M059J (cell line): ENCODE data around the gene NXNL2. TPM values are rescaled to one million over a fixed set of nuclear protein-coding genes. Genes with fewer than 3 reads are reported as not detected.
A peak's percentile ranks its signal among the peaks of the same experiment; 100 is the strongest.

Experiments
- DNase-seq: peaks from one replicate; pipeline ENCODE4 v3.0.0-alpha.2; 2012; ENCODE audit warnings: low read depth
- total RNA-seq: library from RNA; depleted of rRNA; stranded (reverse); fragments of >200 nt; shearing (Covaris generic); gene quantifications from 2 replicates; pipeline ENCODE4 v1.2.3, GENCODE V29; 2014; rRNA removed

Gene NXNL2
- total RNA-seq = 0.52 TPM in 1 of 2 replicates, not detected in the other

DNA sequence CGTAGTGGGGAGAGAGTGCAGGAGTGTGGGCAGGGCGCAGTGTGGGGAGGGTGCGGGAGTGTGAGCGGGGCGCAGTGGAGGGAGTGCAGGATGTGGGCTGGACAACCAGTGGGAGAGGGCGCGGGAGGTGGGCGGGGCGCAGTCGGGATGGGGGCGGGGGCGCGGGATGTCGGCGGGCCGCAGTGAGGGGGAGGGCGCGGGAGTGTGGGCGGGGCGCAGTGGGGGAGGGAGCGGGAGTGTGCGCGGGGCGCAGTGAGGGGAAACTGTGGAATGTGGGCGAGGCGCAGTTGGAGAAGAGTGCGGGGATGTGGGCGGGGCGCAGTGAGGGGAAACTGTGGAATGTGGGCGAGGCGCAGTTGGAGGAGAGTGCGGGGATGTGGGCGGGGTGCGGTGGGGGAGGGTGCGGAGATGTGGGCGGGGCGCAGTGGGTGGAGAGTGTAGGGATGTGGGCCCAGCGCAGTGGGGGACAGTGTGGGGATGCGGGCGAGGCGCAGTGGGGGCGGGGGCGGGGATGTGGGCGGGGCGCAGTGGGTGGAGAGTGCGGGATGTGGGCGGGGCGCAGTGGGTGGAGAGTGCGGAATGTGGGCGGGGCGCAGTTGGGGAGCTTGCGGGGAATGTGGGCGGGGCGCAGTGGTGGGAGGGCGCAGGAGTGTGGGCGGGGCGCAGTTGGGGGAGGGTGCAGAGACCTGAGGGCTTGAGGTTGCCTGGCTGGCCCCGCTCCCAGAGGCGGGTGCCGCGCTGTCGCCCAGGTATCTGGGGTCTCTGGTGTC, at the start of gene NXNL2:
NXNL2 (plus strand) TSS at position 723 of the 770 bp plus-strand sequence. CDS start 257 bp downstream, outside the sequence.
- DNase-seq = no peak

DNA sequence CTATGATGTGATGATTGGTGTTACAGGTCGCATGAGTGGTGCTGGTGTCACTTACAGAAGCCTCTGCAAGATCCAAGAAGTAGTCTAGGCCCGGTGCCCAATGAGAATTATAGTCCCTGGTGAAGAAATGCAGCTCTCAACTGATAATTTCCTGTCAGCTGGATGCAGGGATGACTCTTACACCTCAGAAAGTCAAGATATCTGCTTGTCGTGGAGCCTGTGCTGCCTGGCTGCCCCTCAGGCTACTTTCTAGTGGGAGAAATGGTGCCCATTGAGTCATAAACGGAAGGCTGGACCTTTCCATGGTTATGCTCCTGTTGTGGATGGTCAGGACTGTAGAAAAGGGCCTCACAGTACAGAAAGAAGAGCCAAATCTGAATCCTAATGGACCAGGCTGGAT, 46.8 kb upstream of the NXNL2 start:
- peak; percentile 66 for DNase-seq

DNA sequence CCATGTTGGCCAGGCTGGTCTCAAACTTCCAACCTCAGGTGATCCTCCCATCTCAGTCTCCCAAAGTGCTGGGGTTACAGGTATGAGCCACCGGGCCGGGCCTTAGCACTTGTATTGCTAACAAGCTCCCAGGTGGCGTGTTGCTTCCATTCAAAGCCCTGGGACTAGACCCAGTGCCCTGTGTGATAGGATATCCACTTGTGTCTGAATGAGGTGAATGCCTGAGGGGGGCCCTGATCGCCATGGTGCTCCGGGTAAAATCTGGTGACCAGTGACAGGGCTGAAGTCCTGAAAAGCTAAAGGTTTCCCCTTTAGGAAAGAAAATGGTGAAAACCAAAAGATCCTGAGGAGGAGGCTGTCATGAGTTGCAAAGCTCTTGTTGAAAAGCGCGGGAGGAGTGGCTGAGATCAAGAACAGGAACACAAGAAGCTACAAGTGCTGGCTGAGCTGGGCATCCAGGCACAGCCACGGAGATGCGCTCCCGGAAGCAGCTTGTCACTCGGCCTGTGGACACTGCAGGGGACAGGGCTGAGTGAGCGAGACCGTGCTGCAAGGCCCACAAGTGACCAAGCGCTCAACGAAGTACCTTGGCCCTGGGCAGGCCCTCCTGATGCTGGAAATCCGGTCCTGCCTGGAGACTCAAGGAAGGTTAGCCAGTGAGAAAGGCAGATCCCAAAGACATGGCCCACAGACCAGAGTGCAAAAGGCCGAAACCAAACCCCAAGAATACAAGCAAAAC, 39.8 kb upstream of the NXNL2 start:
- no peak for DNase-seq

DNA sequence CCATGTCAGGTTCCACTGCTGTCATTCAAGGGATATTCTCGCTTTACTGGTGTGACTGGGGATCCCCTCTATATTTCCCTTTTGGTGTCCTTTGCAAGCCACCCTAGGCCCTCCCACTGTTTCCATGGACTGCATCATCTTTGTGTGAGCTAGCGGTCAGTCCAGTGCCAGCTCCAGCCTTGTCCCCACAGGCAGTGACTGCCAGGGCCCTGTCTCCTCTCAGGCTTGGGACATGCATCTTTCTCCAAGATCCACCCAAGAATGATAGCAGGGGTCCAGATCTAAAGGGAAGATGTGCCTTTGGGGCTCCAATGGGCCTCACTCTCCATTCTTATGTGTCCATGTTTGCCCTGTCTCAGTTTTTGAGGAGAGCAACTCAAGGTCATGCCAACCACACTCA, 37.8 kb upstream of the NXNL2 start:
- DNase-seq = no peak

DNA sequence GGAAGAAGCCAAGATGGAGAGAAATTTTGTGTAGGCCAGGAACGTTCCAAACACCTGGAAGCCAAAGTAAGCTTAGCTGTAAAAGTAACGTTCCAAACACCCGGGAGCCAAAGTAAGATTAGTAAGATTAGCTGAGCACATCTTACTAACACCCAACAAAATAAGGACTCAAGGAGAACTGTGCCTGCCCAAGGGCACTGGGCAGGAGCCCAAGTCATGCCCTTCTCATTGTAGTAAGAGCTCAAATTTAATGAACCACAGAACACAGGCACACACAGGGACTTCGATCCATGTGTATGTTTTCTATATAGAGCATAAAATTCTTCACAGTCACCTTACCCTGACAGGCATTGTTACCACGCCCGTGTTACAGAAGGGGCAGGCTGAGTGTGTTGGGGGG, 36.1 kb upstream of the NXNL2 start:
- no peak for DNase-seq

DNA sequence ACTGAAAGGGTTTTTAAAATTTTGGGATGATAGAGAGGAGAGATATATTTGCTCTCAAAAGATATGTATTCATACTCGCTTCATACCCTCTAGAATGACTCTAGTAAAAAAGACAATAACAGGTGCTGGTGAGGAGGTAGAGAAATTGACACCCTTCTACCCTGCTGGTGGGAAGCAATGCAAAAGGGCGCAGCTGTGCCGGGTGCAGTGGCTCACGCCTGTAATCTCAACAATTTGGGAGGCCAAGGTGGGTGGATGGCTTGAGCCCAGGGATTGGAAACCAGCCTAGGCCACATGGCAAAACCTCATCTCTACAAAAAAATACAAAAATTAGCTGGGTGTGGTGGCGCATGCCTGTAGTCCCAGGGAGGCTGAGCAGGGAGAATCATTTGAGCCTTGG, 33.9 kb upstream of the NXNL2 start:
- DNase-seq = no peak

DNA sequence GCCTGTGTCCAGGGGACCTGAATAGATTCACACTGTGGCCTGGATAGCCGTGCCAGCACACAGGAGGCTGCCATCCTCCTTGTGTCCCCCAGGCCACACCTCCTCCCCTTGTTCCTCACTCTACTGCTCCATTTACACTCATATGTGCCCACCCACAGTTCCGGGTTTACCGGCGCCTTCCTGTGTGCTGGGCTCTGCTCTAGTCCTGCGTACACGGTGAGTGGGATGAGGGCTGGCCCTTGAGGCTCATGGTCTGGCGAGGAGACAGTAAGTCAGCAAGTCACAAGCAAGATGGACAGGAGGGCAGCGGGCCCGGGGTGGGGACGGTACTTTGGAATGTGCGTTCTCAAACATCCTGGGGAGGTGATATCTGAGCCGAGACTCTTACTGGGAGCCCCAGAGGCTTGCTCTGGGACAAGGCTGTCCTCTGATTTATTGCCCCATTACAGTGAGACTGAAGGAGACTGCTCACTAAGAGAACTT, 32.4 kb upstream of the NXNL2 start:
- no peak for DNase-seq

DNA sequence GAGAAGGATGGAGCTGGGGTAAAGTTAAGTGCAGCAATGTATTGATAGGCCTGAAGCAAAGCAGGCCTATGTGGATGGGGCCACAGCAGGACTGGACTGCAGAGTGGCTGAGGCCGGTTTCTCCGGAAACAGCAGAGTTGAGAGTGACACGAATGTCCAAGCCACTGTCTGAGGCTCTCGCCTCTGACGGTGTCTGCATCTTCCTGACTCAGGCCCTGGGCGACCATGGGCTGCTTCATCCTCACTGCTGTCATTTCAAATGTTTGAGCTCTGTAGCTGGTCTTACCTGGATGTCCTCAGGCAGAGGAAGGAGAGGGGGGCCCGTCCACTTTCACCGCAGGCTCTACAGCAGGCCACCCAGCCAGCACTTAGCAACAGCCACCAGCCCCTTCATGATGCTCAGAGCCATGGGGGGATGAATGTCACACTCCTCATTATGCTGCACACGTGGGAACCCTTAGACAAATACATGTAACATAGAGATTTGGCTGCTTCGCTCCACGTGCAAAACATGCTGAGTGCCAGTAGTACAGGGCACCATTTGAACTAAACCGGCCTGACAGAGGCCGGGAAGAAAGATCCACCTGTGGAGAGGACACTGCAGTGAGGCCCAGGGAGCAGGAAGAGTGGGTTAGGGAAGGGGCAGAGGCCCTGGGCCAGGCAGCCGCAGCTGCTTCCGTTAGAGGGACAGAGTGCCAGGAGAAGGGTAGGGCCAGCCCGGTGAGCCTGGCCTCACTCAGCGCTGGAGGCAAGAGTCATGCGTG, 31.7 kb upstream of the NXNL2 start:
- no peak for DNase-seq

DNA sequence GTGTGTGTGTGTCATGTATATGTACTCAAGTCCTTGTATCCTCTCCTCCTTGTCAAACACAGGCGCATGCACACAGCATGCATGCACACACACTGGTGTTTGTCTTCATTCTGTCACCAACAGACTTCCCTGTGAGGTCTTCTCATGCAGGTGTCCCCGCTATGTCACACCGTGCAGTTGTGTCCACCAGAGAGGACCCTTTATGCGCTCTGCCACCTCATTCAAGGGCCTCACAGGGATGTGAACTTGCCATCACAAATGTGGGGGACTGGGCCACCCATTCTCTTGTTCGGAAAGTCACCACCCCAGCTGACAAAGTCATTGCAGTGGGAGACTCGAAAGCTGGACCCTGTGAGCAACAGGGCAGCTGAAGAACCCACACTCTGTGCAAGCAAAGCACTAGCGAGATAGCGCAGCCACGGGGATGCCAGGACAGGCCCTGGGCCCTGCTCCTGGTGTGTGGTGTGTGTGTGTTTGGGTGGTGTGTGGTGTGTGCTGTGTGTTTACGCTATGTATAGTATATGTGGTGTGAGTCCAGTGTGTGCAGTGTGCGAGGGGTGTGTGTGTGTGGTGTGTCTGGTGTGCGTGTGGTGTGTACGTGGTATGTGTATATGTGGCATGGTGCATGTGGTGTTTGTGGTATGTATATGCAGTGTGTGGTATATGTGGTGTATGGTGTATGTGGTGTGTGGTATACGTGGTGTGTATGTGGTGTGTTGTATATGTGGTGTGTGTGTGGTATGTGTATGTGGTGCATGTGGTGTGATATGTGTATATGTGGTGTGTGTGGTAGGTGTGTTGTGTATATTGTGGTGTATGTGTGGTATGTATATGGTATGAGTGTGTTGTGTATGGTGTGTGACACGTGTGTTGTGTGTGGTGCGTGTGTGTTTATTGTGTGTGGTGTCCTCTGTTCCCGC, 30.9 kb upstream of the NXNL2 start:
- DNase-seq = no peak

DNA sequence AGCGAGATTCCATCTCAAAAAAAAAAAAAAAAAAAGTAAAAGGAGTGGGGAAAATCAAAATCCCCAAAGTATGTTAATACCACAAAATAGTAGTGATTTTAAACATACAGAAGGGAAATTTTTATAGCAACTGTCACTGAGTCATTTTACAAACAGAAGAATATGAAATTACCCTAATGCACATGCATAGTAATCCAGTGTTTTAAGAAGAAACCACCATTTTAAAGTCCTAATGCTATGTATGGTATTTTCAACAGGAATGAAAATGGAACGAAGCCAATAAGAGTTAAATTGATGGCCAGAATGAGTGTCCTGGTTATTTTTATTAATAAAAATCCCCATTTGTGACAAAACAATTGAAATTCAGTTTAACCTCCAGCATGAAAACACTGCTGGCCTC, 26.7 kb upstream of the NXNL2 start:
- no peak for DNase-seq

DNA sequence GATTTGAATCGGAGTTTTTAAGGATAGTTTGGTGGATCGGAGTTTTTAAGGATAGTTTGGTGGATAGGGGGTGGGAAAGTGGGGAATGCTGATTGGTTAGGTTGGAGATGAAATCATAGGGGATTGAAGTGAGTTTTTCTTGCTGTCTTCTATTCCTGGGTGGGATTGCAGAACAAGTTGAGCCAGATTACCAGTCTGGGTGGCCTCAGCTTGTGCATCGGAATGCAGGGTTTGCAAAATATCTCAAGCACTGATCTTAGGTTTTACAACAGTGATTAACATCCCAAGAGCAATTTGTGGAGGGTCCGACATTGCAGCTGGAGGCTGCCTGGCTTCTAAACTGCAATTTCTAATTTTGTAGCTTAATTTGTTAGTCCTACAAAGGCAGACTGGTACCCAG, 23.1 kb upstream of the NXNL2 start:
- DNase-seq = no peak

DNA sequence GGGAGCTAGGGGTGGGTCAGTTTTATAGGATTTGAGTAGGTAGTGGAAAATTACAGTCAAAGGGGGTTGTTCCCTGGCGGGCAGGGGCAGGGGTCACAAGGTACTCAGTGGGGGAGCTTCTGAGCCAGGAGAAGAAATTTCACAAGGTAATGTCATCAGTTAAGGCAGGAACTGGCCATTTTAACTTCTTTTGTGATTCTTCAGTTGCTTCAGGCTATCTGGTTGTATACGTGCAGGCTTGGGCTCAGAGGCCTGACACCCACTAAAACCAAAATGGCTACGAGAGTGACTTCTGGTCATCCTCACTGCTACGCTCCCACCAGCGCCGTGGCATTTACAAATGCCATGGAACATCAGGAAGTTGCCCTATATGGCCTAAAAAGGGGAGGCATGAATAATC, 20.7 kb upstream of the NXNL2 start:
- no peak for DNase-seq

DNA sequence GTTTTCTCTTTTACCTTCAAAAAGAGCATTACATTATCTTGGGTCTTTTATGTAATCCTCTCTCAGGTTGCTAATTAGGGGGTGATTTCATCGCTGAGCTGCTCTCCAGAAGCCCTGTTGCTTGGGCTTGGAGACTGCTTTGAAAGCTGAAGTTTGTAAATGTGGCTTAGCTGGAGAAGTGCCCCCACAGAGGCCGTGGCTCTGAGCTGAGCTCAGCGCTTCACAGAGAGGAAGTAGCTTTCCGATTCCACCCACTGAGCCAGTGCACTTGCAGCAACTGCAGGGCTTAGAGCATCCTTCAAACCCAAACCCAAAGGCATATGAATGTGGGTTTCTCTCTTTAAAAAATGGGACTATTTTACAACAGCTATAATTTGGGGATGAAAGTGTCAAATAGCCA, 13.7 kb upstream of the NXNL2 start:
- DNase-seq = no peak

DNA sequence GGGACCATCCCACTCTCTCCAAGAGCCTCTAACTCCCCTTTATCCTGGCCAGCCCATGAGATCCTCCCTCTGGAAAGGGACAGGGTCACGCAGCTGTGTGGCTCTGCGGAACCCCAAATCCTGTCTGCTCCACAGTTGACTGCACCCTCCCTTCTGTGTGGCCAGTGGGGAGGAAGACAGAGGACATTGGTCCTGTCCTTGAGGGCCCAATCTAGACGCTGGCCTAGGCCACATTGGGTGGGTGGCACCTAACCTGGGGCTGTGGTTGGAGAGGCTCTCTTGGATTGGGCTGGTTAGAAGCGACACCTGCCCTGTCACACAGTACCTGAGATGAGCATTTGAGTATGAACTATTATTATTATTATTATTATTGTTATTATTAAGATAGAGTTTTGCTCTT, 12.6 kb upstream of the NXNL2 start:
- DNase-seq = no peak

DNA sequence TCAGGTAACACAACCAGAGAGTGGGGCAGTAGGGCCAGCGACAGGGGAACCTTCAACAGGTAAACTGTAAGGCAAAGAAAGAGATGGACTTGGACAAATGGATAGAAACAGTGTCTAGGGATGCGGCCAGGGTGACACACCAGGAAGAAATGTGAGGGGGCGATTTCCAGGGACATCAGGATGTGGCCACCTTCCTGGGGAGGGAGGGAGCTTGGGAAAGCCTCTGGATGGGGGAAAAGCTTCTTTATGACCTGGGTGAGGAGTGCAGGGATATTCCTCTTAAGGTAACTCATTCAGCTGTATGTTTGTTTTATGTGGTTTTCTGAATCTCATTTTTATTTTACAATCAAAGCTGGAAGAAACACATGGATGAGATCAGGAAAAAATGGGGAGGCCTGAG, 11.9 kb upstream of the NXNL2 start:
- DNase-seq = peak; percentile 90

DNA sequence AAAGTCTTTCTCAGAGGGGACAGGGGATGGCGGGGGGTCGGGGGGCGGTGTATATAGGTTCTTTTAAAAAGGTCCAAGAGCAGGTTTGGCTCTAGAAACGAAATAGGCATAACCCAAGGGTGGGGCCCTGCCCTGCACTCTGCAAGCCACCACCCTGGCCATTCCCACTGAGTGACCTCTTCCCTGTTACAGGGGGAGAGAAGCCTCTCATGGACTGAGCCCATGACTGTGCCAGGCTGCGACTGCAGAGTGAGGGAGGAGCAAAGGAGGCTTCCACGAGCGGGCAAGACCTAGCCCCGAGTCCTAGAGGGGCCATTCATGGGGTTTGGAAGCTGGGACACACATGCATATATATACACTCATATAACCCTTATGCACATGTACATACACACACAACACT, 10.1 kb upstream of the NXNL2 start:
- DNase-seq = no peak

DNA sequence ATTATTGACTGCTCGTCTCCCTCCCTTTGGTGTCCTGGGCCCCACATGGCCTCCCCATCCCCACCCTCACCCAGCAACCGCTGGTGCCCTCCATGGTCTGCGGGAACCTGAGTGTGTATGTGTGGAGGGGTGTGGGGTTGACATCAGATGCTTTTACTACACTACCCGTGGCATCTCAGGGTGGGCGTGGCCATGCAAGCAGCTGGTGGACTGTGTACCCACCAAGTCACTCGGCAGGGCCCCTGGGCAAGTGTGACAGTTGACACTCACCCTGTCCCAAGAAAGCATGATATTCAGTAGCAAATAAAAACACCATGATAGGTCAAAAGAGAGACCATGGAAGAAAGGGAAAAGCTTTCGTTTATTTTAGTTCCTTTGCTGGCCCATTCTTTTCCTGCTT, 7.4 kb upstream of the NXNL2 start:
- no peak for DNase-seq

DNA sequence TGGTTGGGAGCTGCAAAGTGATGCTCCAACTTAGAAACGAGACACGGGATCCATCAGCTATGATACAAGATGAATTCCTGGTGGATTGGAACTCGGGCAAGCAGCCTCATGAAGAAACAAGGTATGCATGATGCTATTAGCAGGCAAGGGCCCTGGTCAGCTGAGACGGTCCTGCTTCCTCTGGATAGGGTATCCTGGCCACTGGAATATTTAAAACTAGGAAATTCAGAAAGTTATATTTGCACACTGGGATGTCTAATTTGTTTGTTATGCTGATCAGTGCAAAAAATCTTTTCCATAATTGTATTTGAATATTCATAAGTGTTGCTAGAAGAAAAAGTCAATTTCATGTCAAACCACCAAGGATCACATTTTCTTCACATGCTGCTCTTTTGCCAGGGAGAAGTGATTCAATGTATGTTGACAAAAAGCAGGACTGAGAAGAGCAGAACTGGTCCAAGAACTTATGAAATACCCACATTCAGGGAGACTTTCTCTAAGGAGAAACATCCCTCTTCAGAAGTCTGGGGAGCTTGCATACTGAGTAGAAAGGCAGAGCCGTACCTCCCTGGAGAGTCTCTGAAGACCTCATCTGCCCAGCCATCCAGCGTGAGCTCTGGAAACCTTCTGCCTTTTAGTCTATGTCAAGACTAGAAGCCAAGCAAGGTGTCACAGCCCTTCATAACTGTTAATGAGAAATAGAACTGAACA, 6.7 kb upstream of the NXNL2 start:
- no peak for DNase-seq

DNA sequence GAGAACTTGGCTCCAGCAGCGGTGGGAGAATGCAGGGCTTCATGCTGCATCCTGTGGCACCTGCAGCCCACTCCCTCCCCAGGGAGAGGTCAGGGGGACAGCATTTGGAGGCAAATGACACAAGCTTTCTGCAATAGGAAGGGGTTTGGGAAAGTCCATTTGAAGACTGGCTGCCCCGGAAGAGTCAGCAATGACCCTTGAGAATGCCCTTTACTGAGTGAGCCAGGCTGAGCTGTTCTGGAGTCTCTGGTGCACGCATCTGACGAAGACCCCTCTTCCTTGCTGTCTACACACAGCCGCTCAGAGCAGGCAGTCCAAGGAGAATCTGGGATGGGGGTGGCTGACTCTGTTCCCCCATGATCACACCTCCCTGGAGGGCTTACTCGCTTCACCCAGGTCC, 5.5 kb upstream of the NXNL2 start:
- peak; percentile 22 for DNase-seq

DNA sequence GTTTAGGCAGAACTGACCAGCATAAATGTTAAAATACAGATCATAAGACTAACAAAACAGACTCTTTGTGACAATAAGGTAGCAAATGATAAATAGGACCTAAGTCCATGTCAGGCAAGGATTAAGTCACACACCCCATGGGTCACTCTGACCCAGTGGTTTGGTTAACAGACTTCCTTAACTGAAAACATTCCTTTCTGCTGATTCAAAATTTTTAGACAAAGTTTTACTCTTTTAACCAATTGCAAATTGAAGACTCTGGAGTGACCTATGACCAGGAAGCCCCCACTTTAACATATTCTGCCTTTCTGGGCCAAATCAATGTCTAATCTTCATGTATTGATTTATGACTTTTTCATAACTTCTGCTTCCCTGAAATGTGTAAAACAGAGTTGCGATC, 4.9 kb upstream of the NXNL2 start:
- peak; percentile 95 for DNase-seq
